OCI-LY1 (cell line): ENCODE measurements around the gene GLRB.
"Not testable (repeated sequence)": the region's sequence is repeated elsewhere in the genome, so short reads cannot be mapped to it uniquely, and the experiment has no call there.

Experiments
- H2AFZ ChIP-seq: fragments of 200-600 bp; sonication (generic), shearing (Covaris generic); 2 replicates; pipeline ENCODE4 v1.6.0; 2014; ENCODE audit warnings: antibody characterized with exemption, mild to moderate bottlenecking, low read length
- H3F3A ChIP-seq: fragments of 200-600 bp; sonication (generic), shearing (Covaris generic); 2 replicates; pipeline ENCODE4 v1.6.0; 2014; ENCODE audit warnings: mild to moderate bottlenecking, antibody characterized with exemption, low read length, moderate library complexity; ENCODE audit not compliant: insufficient read depth
- H3K27ac ChIP-seq: fragments of 200-600 bp; sonication (generic); 2 replicates; pipeline ENCODE4 v1.5.1; 2014; ENCODE audit warnings: low read length, mixed run types, mild to moderate bottlenecking, low read depth; ENCODE audit not compliant: poor library complexity, severe bottlenecking
- H3K27me3 ChIP-seq: fragments of 200-600 bp; sonication (generic); 2 replicates; pipeline ENCODE4 v1.6.0; 2014; ENCODE audit warnings: antibody characterized with exemption, mild to moderate bottlenecking, low read length, moderate library complexity; ENCODE audit not compliant: insufficient read depth
- H3K36me3 ChIP-seq: fragments of 200-600 bp; sonication (generic); 2 replicates; pipeline ENCODE4 v1.6.1; 2014; ENCODE audit warnings: mild to moderate bottlenecking, antibody characterized with exemption, low read length, moderate library complexity, mixed read lengths; ENCODE audit not compliant: insufficient read depth
- H3K4me1 ChIP-seq: fragments of 200-600 bp; sonication (generic); 2 replicates; pipeline ENCODE4 v1.5.1; 2014; ENCODE audit warnings: mild to moderate bottlenecking, low read length, moderate library complexity; ENCODE audit not compliant: insufficient read depth, severe bottlenecking
- H3K4me2 ChIP-seq: fragments of 200-600 bp; sonication (generic), shearing (Covaris generic); 2 replicates; pipeline ENCODE4 v1.6.1; 2014; ENCODE audit warnings: low read length
- H3K4me3 ChIP-seq: fragments of 200-600 bp; sonication (generic); 2 replicates; pipeline ENCODE4 v1.5.1; 2014; ENCODE audit warnings: low read length, low read depth, mild to moderate bottlenecking, mixed read lengths; ENCODE audit not compliant: poor library complexity, severe bottlenecking
- H3K79me2 ChIP-seq: fragments of 200-600 bp; shearing (Covaris generic); 2 replicates; pipeline ENCODE4 v1.6.1; 2016; ENCODE audit warnings: mixed run types, low read length, mixed read lengths; ENCODE audit not compliant: insufficient read depth
- H3K9ac ChIP-seq: fragments of 200-600 bp; sonication (generic), shearing (Covaris generic); 2 replicates; pipeline ENCODE4 v1.6.1; 2014; ENCODE audit warnings: mild to moderate bottlenecking, low read length, mixed read lengths
- H3K9me2 ChIP-seq: fragments of 200-600 bp; sonication (generic), shearing (Covaris generic); 2 replicates; pipeline ENCODE4 v1.6.1; 2014; ENCODE audit warnings: low read depth, mild to moderate bottlenecking, low read length, mixed read lengths
- H3K9me3 ChIP-seq: fragments of 200-600 bp; shearing (Covaris generic); 2 replicates; pipeline ENCODE4 v1.6.1; 2014; ENCODE audit warnings: low read length, mixed read lengths
- H4K20me1 ChIP-seq: fragments of 200-600 bp; sonication (generic), shearing (Covaris generic); 2 replicates; pipeline ENCODE4 v1.6.0; 2016; ENCODE audit warnings: mild to moderate bottlenecking, low read length; ENCODE audit not compliant: insufficient read depth
- EZH2 ChIP-seq: fragments of 200-600 bp; sonication (generic), shearing (Covaris generic); IDR thresholded peaks from 2 replicates; pipeline ENCODE4 v1.8.0; 2017; ENCODE audit warnings: borderline replicate concordance, mixed run types, mild to moderate bottlenecking, antibody characterized with exemption, low read length, moderate library complexity, mixed read lengths
- TF ChIP-seq, protein P1 (sequence below): fragments of 200-600 bp; sonication (generic), shearing (Covaris generic); IDR thresholded peaks from 2 replicates; pipeline ENCODE4 v1.5.1; 2017; ENCODE audit warnings: mild to moderate bottlenecking, antibody characterized with exemption, low read length, moderate library complexity, mixed read lengths

Gene GLRB

GRCh38 chr4:157050561-157050960 is 25.4 kb upstream of the GLRB start:
- H3K4me3 ChIP-seq: no peak overlapping the region
- no peak overlapping the region for H3K27ac ChIP-seq
- H3K4me2 ChIP-seq: no peak overlapping the region
- no peak overlapping the region for H2AFZ ChIP-seq
- H4K20me1 ChIP-seq: no peaks in the 10 kb centered on the region
- H3K27me3 ChIP-seq: no peaks in the 10 kb centered on the region
- no peak overlapping the region for H3K9ac ChIP-seq
- no peaks in the 10 kb centered on the region for H3K79me2 ChIP-seq
- TF ChIP-seq, protein P1, sequence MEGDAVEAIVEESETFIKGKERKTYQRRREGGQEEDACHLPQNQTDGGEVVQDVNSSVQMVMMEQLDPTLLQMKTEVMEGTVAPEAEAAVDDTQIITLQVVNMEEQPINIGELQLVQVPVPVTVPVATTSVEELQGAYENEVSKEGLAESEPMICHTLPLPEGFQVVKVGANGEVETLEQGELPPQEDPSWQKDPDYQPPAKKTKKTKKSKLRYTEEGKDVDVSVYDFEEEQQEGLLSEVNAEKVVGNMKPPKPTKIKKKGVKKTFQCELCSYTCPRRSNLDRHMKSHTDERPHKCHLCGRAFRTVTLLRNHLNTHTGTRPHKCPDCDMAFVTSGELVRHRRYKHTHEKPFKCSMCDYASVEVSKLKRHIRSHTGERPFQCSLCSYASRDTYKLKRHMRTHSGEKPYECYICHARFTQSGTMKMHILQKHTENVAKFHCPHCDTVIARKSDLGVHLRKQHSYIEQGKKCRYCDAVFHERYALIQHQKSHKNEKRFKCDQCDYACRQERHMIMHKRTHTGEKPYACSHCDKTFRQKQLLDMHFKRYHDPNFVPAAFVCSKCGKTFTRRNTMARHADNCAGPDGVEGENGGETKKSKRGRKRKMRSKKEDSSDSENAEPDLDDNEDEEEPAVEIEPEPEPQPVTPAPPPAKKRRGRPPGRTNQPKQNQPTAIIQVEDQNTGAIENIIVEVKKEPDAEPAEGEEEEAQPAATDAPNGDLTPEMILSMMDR: no peak
- no peak for TF ChIP-seq EZH2
- no peaks in the 10 kb centered on the region for H3F3A ChIP-seq
- no peaks in the 10 kb centered on the region for H3K9me2 ChIP-seq
- no peaks in the 10 kb centered on the region for H3K36me3 ChIP-seq
- no peaks in the 10 kb centered on the region for H3K4me1 ChIP-seq
- no peaks in the 10 kb centered on the region for H3K9me3 ChIP-seq

- Histone ChIP-seq H2AFZ (no peak overlapping the region), H3K9me3 (no peaks in the 10 kb centered on the region), H3K36me3 (no peaks in the 10 kb centered on the region), H4K20me1 (no peaks in the 10 kb centered on the region), H3K27ac (no peak overlapping the region), H3F3A (no peaks in the 10 kb centered on the region), H3K4me2 (no peak overlapping the region), H3K9ac (no peak overlapping the region), H3K9me2 (no peaks in the 10 kb centered on the region), H3K27me3 (no peaks in the 10 kb centered on the region), H3K4me1 (no peaks in the 10 kb centered on the region), H3K79me2 (no peaks in the 10 kb centered on the region), H3K4me3 (no peak overlapping the region)
- no peak for TF ChIP-seq EZH2
- TF ChIP-seq, protein P1: no peak
Observed at GRCh38 chr4:157052429-157053040, 23.4 kb upstream of the GLRB start.

DNA sequence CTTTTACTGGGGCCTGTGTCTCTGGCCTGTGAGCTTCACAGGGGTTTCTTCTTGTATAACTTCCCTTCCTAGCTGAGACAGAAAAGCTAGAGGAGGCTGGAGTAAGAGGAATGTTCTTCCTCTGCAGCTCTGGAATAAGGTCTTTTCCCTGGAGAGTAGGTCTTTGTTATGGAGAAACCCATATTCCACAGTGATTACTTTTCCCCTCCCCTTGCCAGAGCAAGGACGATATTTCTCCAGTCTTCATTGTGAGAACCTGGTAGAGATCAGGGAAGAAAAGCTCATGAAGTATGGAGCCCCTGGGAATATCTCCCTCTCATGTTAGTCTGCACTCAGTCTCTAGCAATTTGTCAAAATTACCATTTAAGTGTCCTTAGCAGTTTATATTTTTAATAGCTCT is 18.7 kb upstream of the GLRB start:
- Histone ChIP-seq H3K4me2 (no peak overlapping the region), H3K9me3 (no peaks in the 10 kb centered on the region), H4K20me1 (no peaks in the 10 kb centered on the region), H3K27ac (no peak overlapping the region), H3K36me3 (no peaks in the 10 kb centered on the region), H3K9me2 (no peaks in the 10 kb centered on the region), H2AFZ (no peak overlapping the region), H3K79me2 (no peaks in the 10 kb centered on the region), H3K4me3 (no peak overlapping the region), H3K4me1 (no peaks in the 10 kb centered on the region), H3F3A (no peaks in the 10 kb centered on the region), H3K27me3 (no peaks in the 10 kb centered on the region), H3K9ac (no peak overlapping the region)
- TF ChIP-seq, protein P1: no peak
- no peak for TF ChIP-seq EZH2

GRCh38 chr4:157058899-157059298 is 17.1 kb upstream of the GLRB start:
- not testable (repeated sequence) for H3K4me3 ChIP-seq, H3K27ac ChIP-seq, H3K9ac ChIP-seq, H3K36me3 ChIP-seq, H3K9me3 ChIP-seq, H3K4me2 ChIP-seq, H3F3A ChIP-seq, H3K79me2 ChIP-seq, H3K9me2 ChIP-seq, H2AFZ ChIP-seq, H3K4me1 ChIP-seq, H4K20me1 ChIP-seq, H3K27me3 ChIP-seq
